RKO (cell line): ENCODE data around the gene TMEM183A.
A peak's percentile ranks its signal among the peaks of the same experiment; 100 is the strongest.

Experiments used
- DNase-seq: peaks from one replicate; pipeline ENCODE4 v3.0.0-alpha.2; 2016; ENCODE audit warnings: low spot score

Gene TMEM183A

DNA sequence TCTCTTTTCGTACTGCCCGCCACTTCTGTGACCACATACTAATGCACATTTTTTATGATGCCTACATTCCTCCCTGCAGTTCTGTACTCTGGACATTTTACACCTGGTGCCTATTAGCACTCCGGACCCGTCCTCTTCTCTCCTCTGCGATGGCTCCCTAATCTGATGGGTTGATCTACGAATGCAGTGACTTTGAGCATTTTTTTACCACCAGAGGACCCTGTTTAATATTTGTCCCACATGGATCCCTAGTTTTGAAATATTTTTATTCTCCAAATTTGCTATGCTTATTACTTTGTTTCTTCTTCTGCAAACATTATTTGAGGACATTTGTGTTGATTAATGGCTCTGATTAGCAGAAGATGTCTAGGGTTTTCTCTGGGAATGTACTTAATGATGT lies 24.3 kb downstream of the TMEM183A start:
- DNase-seq = no peak

DNA sequence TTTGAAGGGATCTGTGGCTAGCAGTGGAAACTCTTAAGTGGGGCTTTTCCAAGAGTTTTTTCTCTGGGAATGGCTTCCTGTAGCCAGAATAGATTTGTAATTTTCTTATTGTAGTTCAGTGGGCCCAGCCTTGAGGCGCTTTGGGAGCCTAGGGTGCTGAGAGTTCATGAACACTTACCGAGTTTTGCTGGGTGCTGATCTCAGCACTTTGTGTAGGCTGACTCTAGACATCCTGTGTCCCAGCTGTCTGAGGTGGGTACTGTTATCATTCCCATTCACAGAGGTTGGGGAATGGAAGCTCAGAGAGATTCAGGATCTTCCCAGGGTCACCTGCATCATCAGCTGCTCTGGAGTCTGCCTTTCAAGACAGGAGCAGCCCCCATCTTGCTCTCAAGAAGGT lies 26.1 kb downstream of the TMEM183A start:
- DNase-seq = no peak

GRCh38 chr1:203033917-203034316 lies 26.7 kb downstream of the TMEM183A start:
- no peak for DNase-seq

- no peak for DNase-seq
Observed at GRCh38 chr1:203034422-203035110, 27.4 kb downstream of the TMEM183A start.

- DNase-seq = no peak
Observed at GRCh38 chr1:203035111-203036000, 28.2 kb downstream of the TMEM183A start.

- no peak for DNase-seq
Observed at GRCh38 chr1:203036135-203036534, 29.0 kb downstream of the TMEM183A start.

DNA sequence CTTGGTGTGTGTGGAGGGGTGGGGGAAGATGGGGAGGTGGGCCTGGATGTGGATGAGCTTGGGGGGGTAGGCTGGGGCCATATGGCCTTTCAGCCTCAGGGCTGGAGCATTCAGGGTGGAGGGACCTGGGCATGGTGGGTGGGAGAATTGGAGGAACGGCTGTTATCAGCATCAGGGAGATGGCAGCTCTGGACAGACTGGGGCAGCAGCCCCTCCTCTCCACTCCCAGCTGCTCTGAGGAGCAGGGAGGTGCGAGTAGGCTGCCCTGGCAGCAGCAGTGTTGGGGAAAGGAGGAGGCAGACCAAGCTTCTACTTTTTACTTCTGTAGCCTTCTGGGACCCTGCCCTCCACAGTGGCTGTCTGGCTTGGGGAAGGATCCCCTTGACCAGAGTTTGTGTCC lies 29.4 kb downstream of the TMEM183A start:
- no peak for DNase-seq

DNA sequence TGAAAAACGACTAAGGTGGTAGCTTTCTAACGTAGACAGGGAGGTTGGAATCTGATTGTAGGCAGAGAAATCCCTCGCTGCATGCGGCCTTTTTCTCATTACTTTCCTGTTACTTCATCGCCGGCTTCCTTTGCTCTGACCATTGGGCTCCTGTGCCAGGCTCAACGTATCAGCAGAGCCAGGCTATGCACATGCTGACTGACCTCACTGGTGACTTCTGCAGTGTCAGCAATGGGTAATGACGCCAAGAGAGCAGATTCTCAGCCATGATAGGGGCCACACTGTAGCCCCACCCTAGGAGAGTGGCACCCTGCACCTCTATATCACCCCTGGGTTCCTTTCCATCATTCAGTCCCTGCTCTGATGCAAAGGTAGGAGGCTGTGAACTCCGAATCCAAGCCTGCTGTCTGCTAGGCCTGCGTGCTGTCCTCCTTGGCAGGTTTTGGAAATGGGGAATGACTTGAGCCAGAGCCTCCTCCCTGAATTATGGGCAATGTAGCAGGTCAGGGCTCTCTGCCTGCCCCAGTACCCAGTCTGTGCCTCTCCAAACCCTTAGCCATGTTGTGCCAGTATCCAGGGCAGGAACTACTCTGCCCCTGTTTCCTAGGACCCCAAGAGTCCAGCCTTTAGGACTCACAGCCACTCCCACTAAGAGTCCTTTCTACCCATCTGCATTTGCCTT lies 30.5 kb downstream of the TMEM183A start:
- DNase-seq = no peak

DNA sequence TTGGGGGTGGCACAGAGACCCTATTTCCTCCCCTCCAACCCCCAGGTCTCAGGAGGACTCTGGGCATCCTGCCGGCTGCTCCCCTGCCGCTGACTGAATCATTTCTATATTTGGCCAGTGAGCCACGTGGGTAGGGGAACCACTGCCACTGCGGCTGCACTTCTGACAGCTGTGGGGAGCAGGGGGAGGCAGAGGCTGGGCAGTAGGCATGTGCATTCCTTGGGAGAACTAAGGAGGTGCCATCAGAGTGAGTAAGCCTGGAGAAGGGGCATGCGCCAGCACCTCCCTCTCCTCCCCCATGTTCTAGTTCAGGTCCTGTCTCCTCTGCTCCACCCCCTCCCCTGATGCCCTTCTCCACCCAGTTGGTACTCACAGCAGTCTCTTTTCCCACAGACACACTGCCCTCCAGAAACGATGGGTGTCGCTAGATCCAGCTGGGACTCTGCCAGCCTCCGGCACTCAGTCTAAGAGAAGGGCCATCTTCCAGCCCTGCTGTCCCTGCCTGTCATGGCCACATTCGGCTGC lies 31.1 kb downstream of the TMEM183A start:
- peak; percentile 40 for DNase-seq

GRCh38 chr1:203038891-203039608 lies 31.9 kb downstream of the TMEM183A start:
- peak; percentile 68 for DNase-seq

DNA sequence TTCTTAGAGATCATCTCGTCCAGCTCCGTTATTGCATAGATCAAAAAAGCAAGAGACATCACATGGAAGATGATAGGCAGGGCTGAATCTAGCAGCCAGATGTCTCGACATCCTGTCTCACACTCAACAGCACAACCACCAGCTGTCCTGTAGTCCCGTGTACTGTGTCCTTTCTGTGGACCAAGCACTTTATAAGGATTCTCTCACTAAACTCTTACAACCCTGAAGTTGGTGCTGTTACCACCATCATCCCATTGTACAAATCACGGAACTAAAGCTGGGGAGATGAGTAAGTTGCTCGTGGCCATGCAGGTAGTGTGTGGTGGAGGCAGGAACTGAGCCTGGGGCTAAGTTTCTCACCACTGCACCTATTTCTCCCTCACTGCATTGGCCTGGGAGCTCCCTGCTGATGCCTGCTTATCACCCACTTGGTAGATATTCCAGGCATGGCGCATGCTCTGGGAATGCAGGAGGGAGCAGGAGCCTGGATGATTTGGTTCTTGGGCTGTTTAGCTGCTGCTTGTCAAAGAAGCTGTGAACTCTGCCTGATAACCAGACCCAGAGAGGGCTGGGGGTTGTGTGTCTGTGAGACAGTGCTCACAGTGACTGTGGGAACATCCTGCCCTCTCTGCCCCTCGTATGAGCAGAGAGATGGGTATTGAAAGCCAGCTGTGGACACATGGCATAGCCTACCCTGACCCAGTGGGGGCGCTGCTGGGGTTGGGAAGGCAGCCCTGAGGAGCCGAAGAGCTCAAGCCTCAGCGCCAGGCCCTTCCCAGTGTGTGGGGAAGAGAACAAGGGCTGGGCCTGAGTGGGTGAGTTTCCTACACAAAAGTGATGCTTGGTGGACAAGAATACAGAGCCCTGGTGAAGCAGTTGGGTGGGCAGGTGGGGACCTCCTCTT lies 32.7 kb downstream of the TMEM183A start:
- DNase-seq = no peak

DNA sequence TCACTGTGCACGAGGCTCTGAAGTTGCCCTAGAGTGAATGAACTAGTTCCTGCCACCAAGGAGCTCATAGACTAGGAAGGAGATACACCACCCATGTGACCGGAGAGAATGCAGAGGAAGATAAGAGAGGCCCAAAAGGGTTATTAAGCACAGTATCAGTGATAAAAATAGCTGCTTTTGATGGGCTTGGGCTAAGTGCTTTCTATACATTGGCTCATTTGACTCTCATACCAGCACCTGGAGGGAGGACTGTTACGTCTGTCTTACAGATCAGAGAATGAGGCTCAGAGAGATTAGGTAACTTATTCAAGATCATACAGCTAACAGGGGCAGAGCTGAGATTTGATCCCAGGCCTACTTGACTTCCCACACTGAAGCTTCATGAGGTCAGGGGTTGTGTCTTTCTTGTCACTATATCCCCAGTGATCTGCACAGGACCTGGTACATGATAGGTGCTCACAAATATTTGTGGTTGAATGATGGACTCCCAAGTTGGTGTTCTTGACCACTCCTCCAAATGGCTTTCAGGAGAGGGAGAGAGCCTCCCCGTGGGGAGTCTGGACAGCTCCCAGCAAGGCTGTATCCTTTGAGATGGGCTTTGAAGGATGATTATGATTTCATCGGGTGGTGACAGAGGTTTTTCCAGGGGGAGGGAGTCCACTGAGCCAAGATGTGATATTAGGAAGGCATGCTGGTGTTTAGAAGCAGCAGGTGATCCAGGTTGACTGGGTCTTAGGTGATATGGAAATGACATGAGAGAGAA lies 33.5 kb downstream of the TMEM183A start:
- DNase-seq = no peak

GRCh38 chr1:203041351-203041932 lies 34.3 kb downstream of the TMEM183A start:
- no peak for DNase-seq

DNA sequence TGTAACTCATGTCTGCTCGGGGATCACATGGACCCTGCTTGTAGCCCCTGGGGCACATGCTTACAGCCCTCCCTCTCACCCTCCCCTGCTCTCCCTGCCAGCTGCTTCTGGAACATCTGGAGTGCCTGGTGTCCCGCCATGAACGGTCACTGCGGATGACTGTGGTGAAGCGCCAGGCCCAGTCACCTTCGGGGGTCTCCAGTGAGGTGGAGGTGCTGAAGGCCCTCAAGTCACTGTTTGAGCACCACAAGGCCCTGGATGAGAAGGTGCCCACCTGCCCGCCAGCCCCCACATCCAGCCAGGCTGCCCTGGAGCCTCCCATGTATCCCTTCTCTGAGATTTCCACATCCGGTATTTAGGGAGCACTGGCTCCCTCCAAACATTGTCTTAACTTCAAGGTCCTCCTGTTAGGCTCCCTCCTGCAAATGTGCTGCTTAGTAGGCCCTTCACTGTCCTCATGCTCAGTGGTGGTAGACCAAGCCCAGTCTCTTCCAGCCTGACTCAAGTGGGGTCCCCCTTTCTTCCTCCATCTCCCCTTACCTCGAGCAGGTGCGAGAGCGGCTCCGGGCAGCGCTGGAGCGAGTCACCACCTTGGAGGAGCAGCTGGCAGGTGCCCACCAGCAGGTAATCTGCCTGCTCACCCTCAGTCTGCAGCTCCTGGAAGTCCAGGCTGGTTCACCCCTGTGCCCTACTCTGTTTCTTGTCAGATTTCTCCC lies 36.8 kb downstream of the TMEM183A start:
- DNase-seq = no peak

DNA sequence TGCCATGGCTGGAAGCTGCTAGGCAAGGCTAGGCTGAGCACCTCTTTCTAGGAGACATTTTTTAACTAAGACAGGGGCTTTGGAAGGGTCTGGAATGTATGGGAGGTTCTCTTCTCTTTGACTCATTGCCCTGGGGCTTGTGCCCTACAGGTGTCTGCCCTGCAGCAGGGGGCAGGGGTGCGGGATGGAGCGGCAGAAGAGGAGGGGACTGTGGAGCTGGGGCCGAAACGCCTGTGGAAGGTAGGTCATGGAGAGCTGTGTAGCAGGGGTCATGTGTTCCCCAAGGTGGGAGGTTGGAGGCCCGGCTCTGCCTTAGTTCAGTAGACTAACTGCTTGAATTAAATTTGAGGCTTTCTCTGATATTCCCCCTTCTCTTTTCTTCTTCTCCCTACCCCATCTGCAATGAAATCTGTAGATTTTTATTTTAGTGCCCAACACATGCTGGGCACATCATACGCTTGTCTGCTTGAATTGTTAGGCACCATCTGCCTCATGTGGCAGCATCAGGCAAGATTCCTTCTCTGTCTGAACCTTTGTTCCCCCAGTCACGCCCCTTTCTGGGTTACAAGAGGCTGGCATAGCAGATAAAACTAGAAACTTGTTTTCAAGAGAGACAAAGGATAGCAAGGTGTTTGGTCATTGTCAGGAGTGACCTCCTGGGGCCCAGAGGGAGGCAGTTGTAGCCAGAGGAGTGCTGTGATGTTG lies 37.5 kb downstream of the TMEM183A start:
- DNase-seq = no peak

DNA sequence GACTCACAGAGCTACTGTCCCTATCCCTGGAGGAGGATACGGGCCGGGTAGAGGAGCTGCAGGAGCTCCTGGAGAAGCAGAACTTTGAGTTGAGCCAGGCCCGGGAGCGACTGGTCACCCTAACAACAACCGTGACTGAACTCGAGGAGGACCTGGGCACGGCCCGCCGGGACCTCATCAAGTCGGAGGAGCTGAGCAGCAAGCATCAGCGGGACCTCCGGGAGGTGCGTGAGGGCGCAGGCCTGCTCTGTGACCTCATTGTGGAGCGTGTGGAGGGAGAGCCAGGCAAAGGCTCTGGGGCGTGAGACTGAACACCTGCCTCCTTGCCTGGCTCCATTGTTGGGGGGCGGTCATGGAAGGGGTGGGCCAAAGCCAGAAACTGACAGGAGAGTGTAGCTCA lies 38.2 kb downstream of the TMEM183A start:
- DNase-seq = no peak

DNA sequence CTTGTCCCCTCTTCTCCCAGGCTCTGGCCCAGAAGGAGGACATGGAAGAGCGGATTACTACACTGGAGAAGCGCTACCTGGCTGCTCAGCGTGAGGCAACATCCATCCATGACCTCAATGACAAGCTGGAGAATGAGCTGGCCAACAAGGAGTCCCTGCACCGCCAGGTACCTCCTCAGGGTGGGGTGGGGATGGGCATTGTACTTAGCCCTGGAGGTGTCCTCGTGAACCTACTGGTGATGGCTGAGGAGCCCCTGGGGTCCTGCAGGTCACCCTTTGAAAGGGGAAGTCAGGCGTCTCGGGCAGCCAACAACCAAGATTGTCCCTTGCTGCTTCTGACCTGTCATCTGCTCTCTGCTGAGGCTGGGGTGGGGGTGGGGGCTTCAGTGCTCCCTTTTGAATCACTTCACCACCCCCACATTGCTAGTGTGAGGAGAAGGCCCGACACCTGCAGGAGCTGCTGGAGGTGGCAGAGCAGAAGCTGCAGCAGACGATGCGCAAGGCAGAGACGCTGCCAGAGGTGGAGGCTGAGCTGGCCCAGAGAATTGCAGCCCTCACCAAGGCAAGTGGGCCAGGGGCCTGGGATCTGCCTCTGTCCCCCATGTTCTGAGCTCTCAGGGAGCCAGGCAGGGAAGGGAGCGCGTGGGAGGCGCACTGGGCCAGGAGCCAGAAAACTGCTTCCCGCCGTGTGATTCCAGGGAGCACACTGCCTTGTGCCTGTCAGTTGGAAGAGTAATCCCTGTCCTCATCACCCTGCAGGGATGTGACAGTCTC lies 38.8 kb downstream of the TMEM183A start:
- no peak for DNase-seq
